Mesothelial cell of epicardium (in vitro differentiated cells): ENCODE data around the gene CNTNAP3. TPM values are rescaled to one million over a fixed set of nuclear protein-coding genes. Genes with fewer than 3 reads are reported as not detected.
A peak's percentile ranks its signal among the peaks of the same experiment; 100 is the strongest.
"Not testable (repeated sequence)": the region's sequence is repeated elsewhere in the genome, so short reads cannot be mapped to it uniquely, and the experiment has no call there.

Source experiments
- DNase-seq, 2 experiments: peaks; one replicate each; pipeline ENCODE4 v3.0.0; 2021; ENCODE audit warnings: low spot score in 2 of 2; ENCODE audit not compliant: unreplicated experiment in 2 of 2
- H3K27ac Mint-ChIP-seq: 2 replicates; pipeline ENCODE4 v1.8.0; 2021; ENCODE audit warnings: mixed read lengths
- H3K27me3 Mint-ChIP-seq: 2 replicates; pipeline ENCODE4 v1.8.0; 2021; ENCODE audit warnings: low read depth, mixed read lengths
- H3K36me3 Mint-ChIP-seq: 2 replicates; pipeline ENCODE4 v1.8.0; 2021; ENCODE audit warnings: mixed read lengths
- H3K4me1 Mint-ChIP-seq: 2 replicates; pipeline ENCODE4 v1.8.0; 2021; ENCODE audit warnings: mixed read lengths
- H3K4me3 Mint-ChIP-seq: 2 replicates; pipeline ENCODE4 v1.8.0; 2021; ENCODE audit warnings: mild to moderate bottlenecking, moderate library complexity, mixed read lengths
- H3K9me3 Mint-ChIP-seq: 2 replicates; pipeline ENCODE4 v1.8.0; 2021; ENCODE audit warnings: mixed read lengths
- CTCF ChIP-seq: fragments of 200-600 bp; sonication (generic); IDR thresholded peaks from one replicate; pipeline ENCODE4 v1.5.0; 2021; ENCODE audit warnings: antibody characterized with exemption; ENCODE audit not compliant: unreplicated experiment
- total RNA-seq: library from RNA; stranded (reverse); gene quantifications from 3 replicates; pipeline ENCODE4 v1.2.1, GENCODE V29; 2021

CNTNAP3 gene
- total RNA-seq, 1 donor from 2014 or later, result 0.78 TPM

GRCh38 chr9:39111746-39112145, 176.2 kb downstream of the CNTNAP3 start:
- DNase-seq, H3K27ac Mint-ChIP-seq, H3K4me1 Mint-ChIP-seq, H3K27me3 Mint-ChIP-seq, H3K4me3 Mint-ChIP-seq, H3K36me3 Mint-ChIP-seq, H3K9me3 Mint-ChIP-seq: not testable (repeated sequence)

DNA sequence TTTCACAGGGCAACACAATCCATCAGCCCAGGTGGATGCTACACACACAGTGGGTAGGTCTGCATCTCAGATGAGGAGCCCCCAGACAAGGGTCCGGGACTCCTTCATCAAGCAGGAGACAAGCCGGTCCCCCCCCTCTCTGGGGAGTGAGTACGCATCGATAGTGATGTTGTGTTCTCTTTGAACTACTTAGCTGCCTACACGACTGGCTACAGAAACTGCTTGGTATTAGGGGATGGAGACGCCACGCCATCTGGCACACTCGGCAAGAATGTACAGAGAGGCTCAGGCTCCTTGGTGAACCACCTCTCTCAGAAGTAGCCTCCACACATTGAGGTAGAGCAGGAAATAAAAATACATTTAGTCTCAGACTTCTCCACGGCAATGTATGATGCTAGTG, 179.8 kb downstream of the CNTNAP3 start:
- TF ChIP-seq CTCF, result no peak
- no peak overlapping the region for H3K27ac Mint-ChIP-seq
- H3K36me3 Mint-ChIP-seq, result no peaks in the 10 kb centered on the region
- no peaks in the 10 kb centered on the region for H3K4me1 Mint-ChIP-seq
- H3K9me3 Mint-ChIP-seq, result no peaks in the 10 kb centered on the region
- no peaks in the 10 kb centered on the region for H3K27me3 Mint-ChIP-seq
- no peak for DNase-seq
- no peak overlapping the region for H3K4me3 Mint-ChIP-seq

GRCh38 chr9:39097208-39097607, 190.8 kb downstream of the CNTNAP3 start:
- H3K4me1 Mint-ChIP-seq, H3K4me3 Mint-ChIP-seq, H3K9me3 Mint-ChIP-seq, H3K36me3 Mint-ChIP-seq, DNase-seq, H3K27me3 Mint-ChIP-seq, H3K27ac Mint-ChIP-seq: not testable (repeated sequence)

GRCh38 chr9:39085311-39085710, 202.7 kb downstream of the CNTNAP3 start:
- not testable (repeated sequence) for H3K36me3 Mint-ChIP-seq, H3K4me1 Mint-ChIP-seq

GRCh38 chr9:39082574-39082973, 205.4 kb downstream of the CNTNAP3 start:
- H3K4me3 Mint-ChIP-seq, H3K9me3 Mint-ChIP-seq, H3K27me3 Mint-ChIP-seq, H3K27ac Mint-ChIP-seq, H3K36me3 Mint-ChIP-seq, DNase-seq, H3K4me1 Mint-ChIP-seq: not testable (repeated sequence)

More at GRCh38 chr9:39085311-39085710, 202.7 kb downstream of the CNTNAP3 start:
- not testable (repeated sequence) for H3K4me3 Mint-ChIP-seq, DNase-seq, H3K27me3 Mint-ChIP-seq, H3K9me3 Mint-ChIP-seq, H3K27ac Mint-ChIP-seq

DNA sequence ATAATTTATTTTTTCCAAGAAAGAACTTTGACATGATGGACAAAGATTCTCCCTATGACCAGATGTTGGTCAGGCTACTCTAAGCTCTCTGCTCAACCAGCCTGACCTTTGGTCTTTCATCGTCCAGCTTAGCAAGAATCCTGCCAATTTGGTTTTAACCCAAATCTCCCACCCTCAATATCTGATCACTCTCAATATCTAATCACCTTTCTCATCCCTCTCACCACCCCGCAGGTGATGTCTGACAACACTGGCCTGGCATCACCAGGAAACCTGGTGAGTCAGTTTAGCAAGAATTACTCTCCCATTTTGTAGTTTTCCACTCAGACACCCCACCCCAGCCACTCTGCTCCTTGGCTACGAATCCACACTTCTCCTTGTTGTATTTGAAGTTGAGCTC, 207.9 kb downstream of the CNTNAP3 start:
- not testable (repeated sequence) for H3K27ac Mint-ChIP-seq, H3K9me3 Mint-ChIP-seq, H3K4me3 Mint-ChIP-seq, H3K4me1 Mint-ChIP-seq, H3K36me3 Mint-ChIP-seq, DNase-seq
- H3K27me3 Mint-ChIP-seq, result peaks cover 11% of the 10 kb centered on the region

DNA sequence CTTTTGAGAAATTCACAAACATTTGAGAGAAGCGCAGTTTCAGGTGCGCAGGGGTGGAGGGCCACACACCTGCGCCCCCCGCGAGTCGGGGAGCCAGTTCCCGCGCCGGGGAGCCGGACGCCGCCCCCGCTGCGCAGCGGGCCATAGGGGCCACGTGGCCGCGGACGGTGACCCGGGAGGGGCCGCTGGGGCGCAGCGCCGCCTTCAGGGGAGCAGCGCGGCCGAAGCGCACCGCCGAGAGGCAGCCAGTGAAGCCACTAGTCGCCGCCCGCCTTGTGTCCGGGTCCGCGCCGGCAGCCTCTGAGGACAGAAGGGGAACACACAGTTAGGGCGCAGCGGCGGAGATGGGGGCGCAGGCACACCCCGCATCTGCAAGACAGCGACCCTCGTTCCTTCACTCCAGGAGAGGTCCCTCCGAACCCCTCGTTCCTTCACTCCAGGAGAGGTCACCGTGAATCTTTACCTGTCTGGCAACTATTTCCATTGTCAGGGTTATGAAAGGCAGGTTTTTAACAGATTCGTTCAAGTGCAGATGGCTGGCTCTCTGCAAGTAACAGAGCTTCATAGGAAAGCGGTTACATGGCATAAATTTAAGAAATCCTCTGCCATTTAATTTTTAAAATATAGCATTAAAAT, 209.2 kb downstream of the CNTNAP3 start:
- Mint-ChIP-seq H3K4me3 (peak overlapping the region; percentile 63), H3K27me3 (peaks cover 11% of the 10 kb centered on the region)
- not testable (repeated sequence) for H3K4me1 Mint-ChIP-seq, H3K27ac Mint-ChIP-seq, H3K9me3 Mint-ChIP-seq, H3K36me3 Mint-ChIP-seq
- DNase-seq, result peak; percentile 24 to 55

- DNase-seq, H3K4me3 Mint-ChIP-seq, H3K27ac Mint-ChIP-seq, H3K27me3 Mint-ChIP-seq, H3K36me3 Mint-ChIP-seq, H3K9me3 Mint-ChIP-seq, H3K4me1 Mint-ChIP-seq: not testable (repeated sequence)
Measured at GRCh38 chr9:39073537-39073936, 214.4 kb downstream of the CNTNAP3 start.

GRCh38 chr9:39067683-39068082, 220.3 kb downstream of the CNTNAP3 start:
- not testable (repeated sequence) for H3K36me3 Mint-ChIP-seq, DNase-seq, H3K27me3 Mint-ChIP-seq, H3K4me1 Mint-ChIP-seq, H3K27ac Mint-ChIP-seq, H3K4me3 Mint-ChIP-seq
- H3K9me3 Mint-ChIP-seq, result peaks cover 15% of the 10 kb centered on the region

DNA sequence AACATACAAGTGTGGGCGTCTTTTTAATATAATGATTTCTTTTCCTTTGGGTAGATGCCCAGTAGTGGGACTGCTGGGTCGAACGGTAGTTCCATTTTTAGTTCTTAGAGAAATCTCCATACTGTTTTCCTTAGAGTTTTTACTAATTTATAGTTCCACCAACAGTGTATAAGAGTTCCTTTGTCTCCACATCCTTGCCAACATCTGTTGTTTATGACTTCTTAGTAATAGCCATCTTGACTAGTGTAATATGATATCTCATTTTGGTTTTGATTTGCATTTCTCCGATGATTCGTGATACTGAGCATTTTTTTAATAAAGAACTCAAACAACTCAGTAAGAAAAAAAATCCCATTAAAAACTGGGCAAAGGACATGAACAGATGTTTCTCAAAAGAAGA, 225.0 kb downstream of the CNTNAP3 start:
- not testable (repeated sequence) for H3K27me3 Mint-ChIP-seq, H3K27ac Mint-ChIP-seq, H3K4me3 Mint-ChIP-seq, H3K4me1 Mint-ChIP-seq, DNase-seq, H3K36me3 Mint-ChIP-seq
- peaks cover 15% of the 10 kb centered on the region for H3K9me3 Mint-ChIP-seq

GRCh38 chr9:39054453-39054852, 233.5 kb downstream of the CNTNAP3 start:
- not testable (repeated sequence) for H3K36me3 Mint-ChIP-seq, H3K4me1 Mint-ChIP-seq, H3K4me3 Mint-ChIP-seq, H3K27ac Mint-ChIP-seq, H3K27me3 Mint-ChIP-seq, DNase-seq
- H3K9me3 Mint-ChIP-seq, result peaks cover 12% of the 10 kb centered on the region

- peaks cover 16% of the 10 kb centered on the region for H3K9me3 Mint-ChIP-seq
- not testable (repeated sequence) for H3K27ac Mint-ChIP-seq, DNase-seq, H3K36me3 Mint-ChIP-seq, H3K27me3 Mint-ChIP-seq, H3K4me3 Mint-ChIP-seq, H3K4me1 Mint-ChIP-seq
Measured at GRCh38 chr9:39046833-39047232, 241.1 kb downstream of the CNTNAP3 start.

- H3K9me3 Mint-ChIP-seq, DNase-seq, H3K4me3 Mint-ChIP-seq, H3K36me3 Mint-ChIP-seq, H3K27me3 Mint-ChIP-seq, H3K27ac Mint-ChIP-seq: not testable (repeated sequence)
- H3K4me1 Mint-ChIP-seq, result peaks cover 20% of the 10 kb centered on the region
Measured at GRCh38 chr9:39042352-39042803, 245.6 kb downstream of the CNTNAP3 start.

- H3K27ac Mint-ChIP-seq, H3K9me3 Mint-ChIP-seq, H3K36me3 Mint-ChIP-seq, H3K27me3 Mint-ChIP-seq, DNase-seq, H3K4me3 Mint-ChIP-seq: not testable (repeated sequence)
- H3K4me1 Mint-ChIP-seq, result peaks cover 20% of the 10 kb centered on the region
Measured at GRCh38 chr9:39041774-39042173, 246.2 kb downstream of the CNTNAP3 start.
